PC-3 (cell line): ENCODE data around the gene SELENOV. TPM values are rescaled to one million over a fixed set of nuclear protein-coding genes. Genes with fewer than 3 reads are reported as not detected.
A peak's percentile ranks its signal among the peaks of the same experiment; 100 is the strongest.

Experiments used
- ATAC-seq: fragments of 200-7000 bp; cut with Tn5 transposase; 2 replicates; pipeline ENCODE4 v1.9.1; 2020; ENCODE audit warnings: mild to moderate bottlenecking, moderate library complexity
- BruUV-seq: library from RNA; stranded (reverse); fragments of 400-500 nt; replicated peaks from 2 replicates; lab custom pipeline; 2021; lab: Mats Ljungman, UMichigan
- CTCF ChIA-PET: fragments of 300-600 bp; sonication (Branson Sonifier 250); formaldehyde crosslinking; loops from one replicate; lab custom pipeline; 2022; ENCODE audit warnings: antibody characterized with exemption; lab: Charles Lee
- POLR2A ChIA-PET: fragments of 300-600 bp; sonication (Branson Sonifier 250); formaldehyde crosslinking; loops from one replicate; lab custom pipeline; 2022; ENCODE audit warnings: antibody characterized with exemption; ENCODE audit not compliant: unreplicated experiment; lab: Charles Lee
- DNase-seq: peaks from one replicate; pipeline ENCODE4 v3.0.0-alpha.2; 2015
- H2AFZ ChIP-seq: fragments of 300-600 bp; sonication (generic); 2 replicates; pipeline ENCODE4 v1.6.0; 2016; ENCODE audit warnings: antibody characterized with exemption, low read length
- H3F3A ChIP-seq: fragments of 300-600 bp; sonication (generic); one replicate; pipeline ENCODE4 v1.6.0; 2017; ENCODE audit warnings: antibody characterized with exemption, low read length, control low read depth, mild to moderate bottlenecking; ENCODE audit not compliant: unreplicated experiment
- H3K27ac ChIP-seq: fragments of 300-600 bp; sonication (generic); 2 replicates; pipeline ENCODE4 v1.5.1; 2016; ENCODE audit warnings: mild to moderate bottlenecking, low read length
- H3K27me3 ChIP-seq: fragments of 300-600 bp; sonication (generic); 2 replicates; pipeline ENCODE4 v1.6.1; 2016; ENCODE audit warnings: low read length, mixed read lengths
- H3K36me3 ChIP-seq: fragments of 300-600 bp; sonication (generic); 2 replicates; pipeline ENCODE4 v1.6.1; 2016; ENCODE audit warnings: low read depth, mixed run types, low read length, mixed read lengths
- H3K4me1 ChIP-seq: fragments of 300-600 bp; sonication (generic); 2 replicates; pipeline ENCODE4 v1.5.1; 2016; ENCODE audit warnings: low read length; ENCODE audit not compliant: insufficient read depth
- H3K4me2 ChIP-seq: fragments of 300-600 bp; sonication (generic); 2 replicates; pipeline ENCODE4 v1.6.0; 2016; ENCODE audit warnings: low read length
- H3K4me3 ChIP-seq: fragments of 300-600 bp; sonication (generic); 2 replicates; pipeline ENCODE4 v1.5.1; 2016; ENCODE audit warnings: mild to moderate bottlenecking, low read length, mixed read lengths
- H3K79me2 ChIP-seq: fragments of 300-600 bp; sonication (generic); 2 replicates; pipeline ENCODE4 v1.6.1; 2017; ENCODE audit warnings: low read length, mixed read lengths
- H3K9ac ChIP-seq: fragments of 300-600 bp; sonication (generic); 2 replicates; pipeline ENCODE4 v1.6.0; 2016; ENCODE audit warnings: mild to moderate bottlenecking, low read length
- H3K9me2 ChIP-seq: fragments of 300-600 bp; sonication (generic); replicated peaks from 2 replicates; pipeline ENCODE4 v1.6.1; 2016; ENCODE audit warnings: mixed run types, low read length, mixed read lengths
- H3K9me3 ChIP-seq: fragments of 300-600 bp; sonication (generic); 2 replicates; pipeline ENCODE4 v1.6.1; 2016; ENCODE audit warnings: low read length, mixed read lengths
- H4K20me1 ChIP-seq: fragments of 300-600 bp; sonication (generic); 2 replicates; pipeline ENCODE4 v1.6.1; 2016; ENCODE audit warnings: low read length, mixed read lengths
- CTCF ChIP-seq: fragments of 300-600 bp; sonication (generic); conservative IDR thresholded peaks from 2 replicates; pipeline ENCODE4 v1.5.1; 2017; ENCODE audit warnings: antibody characterized with exemption, low read depth, mild to moderate bottlenecking, low read length
- EZH2 ChIP-seq: fragments of 300-600 bp; sonication (generic); IDR thresholded peaks from one replicate; pipeline ENCODE4 v1.6.1; 2017; ENCODE audit warnings: antibody characterized with exemption, mild to moderate bottlenecking, low read length; ENCODE audit not compliant: unreplicated experiment
- EZH2phosphoT487 ChIP-seq: fragments of 300-600 bp; sonication (generic); IDR thresholded peaks from 2 replicates; pipeline ENCODE4 v1.6.1; 2018; ENCODE audit warnings: mild to moderate bottlenecking, antibody characterized with exemption, low read length, borderline replicate concordance
- intact Hi-C: fragments of 100-400 bp; cut with micrococcal nuclease; formaldehyde crosslinking; loops from 2 replicates; pipeline ENCODE4 v1.9.0; 2023
- total RNA-seq: library from RNA; depleted of rRNA; stranded (reverse); fragments of >200 nt; gene quantifications from 2 replicates; pipeline ENCODE4 v1.2.3, GENCODE V29; 2014

Gene SELENOV
- total RNA-seq, 1 experiment from 2014 or later: not detected

GRCh38 chr19:39557811-39558623 is 43.1 kb downstream of the SELENOV start:
- intact Hi-C loops: no loop called here
- H3K79me2 ChIP-seq: no peaks in the 10 kb centered on the region
- peak overlapping the region; percentile 58 for H3K4me3 ChIP-seq
- ATAC-seq: peak; percentile 99
- peak overlapping the region; percentile 87 for H3K4me2 ChIP-seq
- no peaks in the 10 kb centered on the region for H3K9me3 ChIP-seq
- peak overlapping the region; percentile 57 for H2AFZ ChIP-seq
- H3K27me3 ChIP-seq: no peaks in the 10 kb centered on the region
- no TSS peak for BruUV-seq
- H3K4me1 ChIP-seq: peaks cover 19% of the 10 kb centered on the region
- ChIA-PET CTCF (no interaction called here), POLR2A (interaction anchor here (0.6 kb wide), 1 partner anchor 122 kb away, joined by 5 read pairs; the partner anchor contains the start of gene RPS16)
- TF ChIP-seq EZH2 (no peak), EZH2phosphoT487 (no peak), CTCF (no peak)
- H3F3A ChIP-seq: no peaks in the 10 kb centered on the region
- no peaks in the 10 kb centered on the region for H4K20me1 ChIP-seq
- H3K27ac ChIP-seq: peak overlapping the region; percentile 31
- no peaks in the 10 kb centered on the region for H3K9me2 ChIP-seq
- H3K9ac ChIP-seq: no peak overlapping the region
- DNase-seq: peak; percentile 76
- H3K36me3 ChIP-seq: no peaks in the 10 kb centered on the region

GRCh38 chr19:39558624-39559117 is 43.7 kb downstream of the SELENOV start:
- H3K36me3 ChIP-seq: no peaks in the 10 kb centered on the region
- H3K79me2 ChIP-seq: no peaks in the 10 kb centered on the region
- H3K4me2 ChIP-seq: peak overlapping the region; percentile 87
- peak overlapping the region; percentile 58 for H3K4me3 ChIP-seq
- no peaks in the 10 kb centered on the region for H3K9me2 ChIP-seq
- H3K9ac ChIP-seq: no peak overlapping the region
- H3K4me1 ChIP-seq: peaks cover 25% of the 10 kb centered on the region
- DNase-seq (no peak), ATAC-seq (no peak)
- no peaks in the 10 kb centered on the region for H3K9me3 ChIP-seq
- intact Hi-C loops: no loop called here
- POLR2A ChIA-PET: no interaction called here
- BruUV-seq: no TSS peak
- no peaks in the 10 kb centered on the region for H3F3A ChIP-seq
- no peak for TF ChIP-seq EZH2phosphoT487
- no peak for TF ChIP-seq CTCF
- TF ChIP-seq EZH2: no peak
- no peaks in the 10 kb centered on the region for H3K27me3 ChIP-seq
- H4K20me1 ChIP-seq: no peaks in the 10 kb centered on the region
- CTCF ChIA-PET: no interaction called here
- no peak overlapping the region for H3K27ac ChIP-seq
- peak overlapping the region; percentile 57; the same call in 1 of the 2 replicates for H2AFZ ChIP-seq

- ATAC-seq (peak; percentile 64), DNase-seq (peak; percentile 85)
- intact Hi-C loops: no loop called here
- Histone ChIP-seq H3K4me1 (peaks cover 16% of the 10 kb centered on the region), H3K4me3 (no peak overlapping the region), H3K9me2 (no peaks in the 10 kb centered on the region), H4K20me1 (no peaks in the 10 kb centered on the region), H3K27ac (peak overlapping the region; percentile 47), H3F3A (no peaks in the 10 kb centered on the region), H3K36me3 (no peaks in the 10 kb centered on the region), H3K9me3 (no peaks in the 10 kb centered on the region), H3K79me2 (no peaks in the 10 kb centered on the region), H3K4me2 (peak overlapping the region; percentile 54), H2AFZ (no peak overlapping the region), H3K27me3 (no peaks in the 10 kb centered on the region), H3K9ac (no peak overlapping the region)
- no TSS peak for BruUV-seq
- CTCF ChIA-PET: no interaction called here
- TF ChIP-seq CTCF: no peak
- TF ChIP-seq EZH2phosphoT487: no peak
- no peak for TF ChIP-seq EZH2
- POLR2A ChIA-PET: no interaction called here
These were observed 48.5 kb downstream of the SELENOV start for GRCh38 chr19:39563408-39563807.
